H9 (cell line): Measurements from ENCODE around the gene RRAD. TPM values are rescaled to one million over a fixed set of nuclear protein-coding genes. Genes with fewer than 3 reads are reported as not detected.

Experiments
- DNase-seq: peaks from one replicate; pipeline ENCODE4 v3.0.0-alpha.2; 2017
- H2AFZ ChIP-seq: one replicate; pipeline ENCODE4 v1.6.1; 2013; ENCODE audit warnings: mild to moderate bottlenecking, low read length, control low read depth, moderate library complexity
- H2AK5ac ChIP-seq: 2 replicates; pipeline ENCODE4 v1.6.1; 2013; ENCODE audit warnings: low read length, control low read depth, mixed read lengths; ENCODE audit not compliant: insufficient read length
- H2BK120ac ChIP-seq: one replicate; pipeline ENCODE4 v1.6.1; 2013; ENCODE audit warnings: low read depth, mild to moderate bottlenecking, low read length, control low read depth, inconsistent platforms; ENCODE audit not compliant: poor library complexity, severe bottlenecking
- H2BK12ac ChIP-seq: 2 replicates; pipeline ENCODE4 v1.6.1; 2013; ENCODE audit warnings: low read length, control low read depth, mixed read lengths, low read depth; ENCODE audit not compliant: insufficient read length
- H2BK15ac ChIP-seq: 2 replicates; pipeline ENCODE4 v1.6.1; 2013; ENCODE audit warnings: low read depth, low read length, control low read depth
- H2BK20ac ChIP-seq: one replicate; pipeline ENCODE4 v1.6.1; 2013; ENCODE audit warnings: low read depth, mild to moderate bottlenecking, low read length, control low read depth, inconsistent platforms; ENCODE audit not compliant: poor library complexity, severe bottlenecking
- H2BK5ac ChIP-seq: 2 replicates; pipeline ENCODE4 v1.6.1; 2013; ENCODE audit warnings: low read length, control low read depth, mixed read lengths; ENCODE audit not compliant: insufficient read length
- H3K14ac ChIP-seq: 2 replicates; pipeline ENCODE4 v1.6.1; 2013; ENCODE audit warnings: low read length, control low read depth; ENCODE audit not compliant: insufficient read depth
- H3K18ac ChIP-seq: 2 replicates; pipeline ENCODE4 v1.6.1; 2013; ENCODE audit warnings: low read depth, mild to moderate bottlenecking, mixed read lengths, low read length, control low read depth; ENCODE audit not compliant: insufficient read length
- H3K23ac ChIP-seq: 2 replicates; pipeline ENCODE4 v1.6.1; 2013; ENCODE audit warnings: low read length, control low read depth, mixed read lengths, low read depth; ENCODE audit not compliant: insufficient read length
- H3K23me2 ChIP-seq: 2 replicates; pipeline ENCODE4 v1.6.1; 2013; ENCODE audit warnings: low read depth, mild to moderate bottlenecking, mixed read lengths, low read length, control low read depth; ENCODE audit not compliant: insufficient read length, poor library complexity, severe bottlenecking
- H3K27ac ChIP-seq: 2 replicates; pipeline ENCODE4 v1.5.1; 2013; ENCODE audit warnings: low read length, control low read depth, mixed read lengths, low read depth; ENCODE audit not compliant: insufficient read length
- H3K27me3 ChIP-seq: 2 replicates; pipeline ENCODE4 v1.6.1; 2013; ENCODE audit warnings: low read length, control low read depth, inconsistent platforms; ENCODE audit not compliant: insufficient read depth
- H3K4ac ChIP-seq: 2 replicates; pipeline ENCODE4 v1.6.1; 2013; ENCODE audit warnings: low read depth, mild to moderate bottlenecking, control low read depth, inconsistent platforms, low read length, moderate library complexity
- H3K4me1 ChIP-seq: 2 replicates; pipeline ENCODE4 v1.6.1; 2013; ENCODE audit warnings: low read length, control low read depth, inconsistent platforms; ENCODE audit not compliant: insufficient read depth
- H3K4me2 ChIP-seq: 2 replicates; pipeline ENCODE4 v1.6.1; 2013; ENCODE audit warnings: low read length, control low read depth, mixed read lengths; ENCODE audit not compliant: insufficient read length, insufficient read depth
- H3K56ac ChIP-seq: 2 replicates; pipeline ENCODE4 v1.6.1; 2013; ENCODE audit warnings: low read depth, mild to moderate bottlenecking, mixed read lengths, low read length, control low read depth; ENCODE audit not compliant: insufficient read length
- H3K79me1 ChIP-seq: 2 replicates; pipeline ENCODE4 v1.6.1; 2013; ENCODE audit warnings: low read depth, mild to moderate bottlenecking, moderate library complexity, low read length, control low read depth, inconsistent platforms; ENCODE audit not compliant: insufficient read depth, poor library complexity, severe bottlenecking
- H3K79me2 ChIP-seq: 2 replicates; pipeline ENCODE4 v1.6.1; 2013; ENCODE audit warnings: low read length, control low read depth, inconsistent platforms; ENCODE audit not compliant: insufficient read depth
- H3K9ac ChIP-seq: 2 replicates; pipeline ENCODE4 v1.6.1; 2013; ENCODE audit warnings: low read length, control low read depth, mixed read lengths; ENCODE audit not compliant: insufficient read length; ENCODE audit errors: extremely low read depth
- H3K9me3 ChIP-seq: one replicate; pipeline ENCODE4 v1.6.1; 2013; ENCODE audit warnings: low read depth, low read length, inconsistent platforms; ENCODE audit not compliant: control insufficient read depth
- H3T11ph ChIP-seq: one replicate; pipeline ENCODE4 v1.6.1; 2013; ENCODE audit warnings: mild to moderate bottlenecking, low read length, control low read depth, inconsistent platforms
- H4K20me1 ChIP-seq: one replicate; pipeline ENCODE4 v1.6.1; 2013; ENCODE audit not compliant: control insufficient read depth, insufficient read length, insufficient read depth
- H4K5ac ChIP-seq: 2 replicates; pipeline ENCODE4 v1.6.1; 2013; ENCODE audit warnings: low read depth, mild to moderate bottlenecking, mixed read lengths, low read length, control low read depth; ENCODE audit not compliant: insufficient read length
- H4K8ac ChIP-seq: replicated peaks from 2 replicates; pipeline ENCODE4 v1.6.1; 2013; ENCODE audit warnings: low read length, control low read depth, mixed read lengths, low read depth; ENCODE audit not compliant: insufficient read length
- H4K91ac ChIP-seq: 2 replicates; pipeline ENCODE4 v1.6.1; 2013; ENCODE audit warnings: low read depth, mild to moderate bottlenecking, moderate library complexity, mixed read lengths, low read length, control low read depth; ENCODE audit not compliant: insufficient read length
- H3K27ac Mint-ChIP-seq, 3 experiments: 2 replicates in 2 of 3; 3 replicates in 1 of 3; pipeline ENCODE4 v1.8.0; 2020 to 2021; ENCODE audit warnings: mixed read lengths in 3 of 3, mild to moderate bottlenecking in 1 of 3, moderate library complexity in 1 of 3
- H3K27me3 Mint-ChIP-seq: 2 replicates; pipeline ENCODE4 v1.8.0; 2021; ENCODE audit warnings: low read depth, mild to moderate bottlenecking, moderate library complexity, mixed read lengths
- H3K36me3 Mint-ChIP-seq, 3 experiments: 2 replicates in 2 of 3; 3 replicates in 1 of 3; pipeline ENCODE4 v1.8.0; 2020 to 2021; ENCODE audit warnings: low read depth in 3 of 3, mixed read lengths in 3 of 3; ENCODE audit not compliant: insufficient read depth in 1 of 3
- H3K4me1 Mint-ChIP-seq, 2 experiments: 2 replicates each; pipeline ENCODE4 v1.8.0; 2020; ENCODE audit warnings: mixed read lengths in 2 of 2
- H3K4me3 Mint-ChIP-seq, 2 experiments: 2 replicates in 1 of 2; 3 replicates in 1 of 2; pipeline ENCODE4 v1.8.0; 2020 to 2021; ENCODE audit warnings: mild to moderate bottlenecking in 2 of 2, mixed read lengths in 2 of 2, moderate library complexity in 1 of 2
- H3K9me3 Mint-ChIP-seq, 2 experiments: 2 replicates in 1 of 2; 3 replicates in 1 of 2; pipeline ENCODE4 v1.8.0; 2020; ENCODE audit warnings: mild to moderate bottlenecking in 2 of 2, mixed read lengths in 2 of 2, moderate library complexity in 1 of 2
- CTCF ChIP-seq: fragments of 200-600 bp; sonication (generic); conservative IDR thresholded peaks from 3 replicates; pipeline ENCODE4 v1.8.0; 2021; ENCODE audit warnings: antibody characterized with exemption, mild to moderate bottlenecking
- total RNA-seq: library from RNA; stranded (reverse); gene quantifications from 2 replicates; pipeline ENCODE4 v1.2.1, GENCODE V29; 2021

The RRAD gene
- total RNA-seq, 1 experiment from 2014 or later, result 0.72 TPM

GRCh38 chr16:66873685-66874055, 51.7 kb downstream of the RRAD start:
- TF ChIP-seq CTCF, result no peak
- H3K4me2 ChIP-seq, result peak overlapping the region; percentile 52

More at GRCh38 chr16:66873685-66874055, 51.7 kb downstream of the RRAD start:
- H4K8ac ChIP-seq, result no peak overlapping the region
- H3K4ac ChIP-seq, result no peak overlapping the region
- no peaks in the 10 kb centered on the region for H3K23me2 ChIP-seq
- H2AFZ ChIP-seq, result no peak overlapping the region
- H3K79me1 ChIP-seq, result no peaks in the 10 kb centered on the region
- Mint-ChIP-seq H3K9me3 (no peaks in the 10 kb centered on the region; a peak in 1 of 5 replicates), H3K4me1 (peaks cover 12% of the 10 kb centered on the region in 2 experiments), H3K4me3 (no peak overlapping the region), H3K27ac (no peak overlapping the region), H3K36me3 (no peaks in the 10 kb centered on the region), H3K27me3 (peaks cover 5% of the 10 kb centered on the region)
- no peak overlapping the region for H2BK12ac ChIP-seq
- H3K79me2 ChIP-seq, result no peaks in the 10 kb centered on the region
- no peak overlapping the region for H4K91ac ChIP-seq
- H2AK5ac ChIP-seq, result no peak overlapping the region
- H3K56ac ChIP-seq, result no peak overlapping the region
- no peaks in the 10 kb centered on the region for H4K20me1 ChIP-seq
- H3K18ac ChIP-seq, result no peak overlapping the region
- no peak overlapping the region for H4K5ac ChIP-seq
- DNase-seq, result no peak
- H3T11ph ChIP-seq, result no peak overlapping the region
- H3K14ac ChIP-seq, result no peak overlapping the region
- no peaks in the 10 kb centered on the region for H3K9me3 ChIP-seq
- H3K4me1 ChIP-seq, result no peaks in the 10 kb centered on the region; the same call in 1 of the 2 replicates
- no peaks in the 10 kb centered on the region for H3K27me3 ChIP-seq
- no peak overlapping the region for H3K9ac ChIP-seq
- no peak overlapping the region for H3K27ac ChIP-seq
- H2BK120ac ChIP-seq, result no peak overlapping the region
- H3K23ac ChIP-seq, result no peak overlapping the region
- no peak overlapping the region for H2BK15ac ChIP-seq
- no peak overlapping the region for H2BK20ac ChIP-seq
- H2BK5ac ChIP-seq, result no peak overlapping the region
